Coronary artery (tissue), 2 donors: ENCODE data around the gene LRP5.

Source experiments
- DNase-seq: peaks from one replicate; pipeline ENCODE4 v3.0.0-alpha.2; 2017; ENCODE audit warnings: low spot score
- H3K27ac ChIP-seq, 2 donors: fragments of 200-600 bp; sonication (generic); one replicate each; pipeline ENCODE4 v1.5.1; 2016 to 2019
- H3K4me3 ChIP-seq: fragments of 200-600 bp; sonication (generic); 2 replicates; pipeline ENCODE4 v1.5.1; 2016; ENCODE audit warnings: mild to moderate bottlenecking, moderate library complexity
- TF ChIP-seq, protein P1 (sequence below): fragments of 200-600 bp; sonication (generic); IDR thresholded peaks from one replicate; pipeline ENCODE4 v1.5.1; 2019; ENCODE audit warnings: antibody characterized with exemption

LRP5 gene

DNA sequence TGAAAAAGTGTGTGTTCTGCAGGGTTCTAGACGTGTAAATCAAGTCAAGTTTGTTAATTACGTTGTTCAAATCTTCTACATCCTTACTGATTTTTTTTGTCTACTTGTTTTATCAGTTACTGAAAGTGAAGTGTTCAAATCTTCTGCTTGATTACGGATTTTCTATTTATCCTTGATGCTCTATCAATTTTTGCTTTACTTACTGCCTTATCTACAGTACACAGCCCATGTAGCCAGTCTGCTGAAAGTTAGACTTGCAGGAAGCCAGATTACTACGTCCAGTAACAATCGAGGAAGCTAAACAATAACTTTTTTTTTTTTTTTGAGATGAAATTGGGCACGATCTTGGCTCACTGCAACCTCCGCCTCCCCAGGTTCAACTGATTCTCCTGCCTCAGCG is 25.0 kb upstream of the LRP5 start:
- no peak overlapping the region for H3K4me3 ChIP-seq
- DNase-seq: no peak
- TF ChIP-seq, protein P1, sequence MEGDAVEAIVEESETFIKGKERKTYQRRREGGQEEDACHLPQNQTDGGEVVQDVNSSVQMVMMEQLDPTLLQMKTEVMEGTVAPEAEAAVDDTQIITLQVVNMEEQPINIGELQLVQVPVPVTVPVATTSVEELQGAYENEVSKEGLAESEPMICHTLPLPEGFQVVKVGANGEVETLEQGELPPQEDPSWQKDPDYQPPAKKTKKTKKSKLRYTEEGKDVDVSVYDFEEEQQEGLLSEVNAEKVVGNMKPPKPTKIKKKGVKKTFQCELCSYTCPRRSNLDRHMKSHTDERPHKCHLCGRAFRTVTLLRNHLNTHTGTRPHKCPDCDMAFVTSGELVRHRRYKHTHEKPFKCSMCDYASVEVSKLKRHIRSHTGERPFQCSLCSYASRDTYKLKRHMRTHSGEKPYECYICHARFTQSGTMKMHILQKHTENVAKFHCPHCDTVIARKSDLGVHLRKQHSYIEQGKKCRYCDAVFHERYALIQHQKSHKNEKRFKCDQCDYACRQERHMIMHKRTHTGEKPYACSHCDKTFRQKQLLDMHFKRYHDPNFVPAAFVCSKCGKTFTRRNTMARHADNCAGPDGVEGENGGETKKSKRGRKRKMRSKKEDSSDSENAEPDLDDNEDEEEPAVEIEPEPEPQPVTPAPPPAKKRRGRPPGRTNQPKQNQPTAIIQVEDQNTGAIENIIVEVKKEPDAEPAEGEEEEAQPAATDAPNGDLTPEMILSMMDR: no peak
- no peak overlapping the region for H3K27ac ChIP-seq

DNA sequence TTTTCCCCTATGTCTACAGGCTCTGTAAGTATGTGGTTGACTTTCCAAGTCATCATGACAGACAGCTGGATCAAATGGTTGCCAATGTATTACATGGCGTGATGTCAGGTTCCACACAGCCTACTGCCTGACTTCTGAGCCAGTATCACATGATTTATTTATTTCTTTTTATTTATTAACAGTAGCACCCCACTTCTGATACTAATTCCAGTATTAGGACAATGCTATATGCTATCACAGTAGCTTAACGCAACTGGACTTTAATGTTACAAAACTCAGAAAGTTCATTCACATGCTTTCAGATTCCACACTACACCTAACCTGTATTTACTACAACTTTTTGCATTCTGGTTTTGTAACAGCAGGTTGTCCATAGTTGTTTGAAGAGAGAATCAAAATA is 22.9 kb upstream of the LRP5 start:
- no peak for DNase-seq
- Histone ChIP-seq H3K27ac (no peak overlapping the region), H3K4me3 (no peak overlapping the region)
- TF ChIP-seq, protein P1: no peak

DNA sequence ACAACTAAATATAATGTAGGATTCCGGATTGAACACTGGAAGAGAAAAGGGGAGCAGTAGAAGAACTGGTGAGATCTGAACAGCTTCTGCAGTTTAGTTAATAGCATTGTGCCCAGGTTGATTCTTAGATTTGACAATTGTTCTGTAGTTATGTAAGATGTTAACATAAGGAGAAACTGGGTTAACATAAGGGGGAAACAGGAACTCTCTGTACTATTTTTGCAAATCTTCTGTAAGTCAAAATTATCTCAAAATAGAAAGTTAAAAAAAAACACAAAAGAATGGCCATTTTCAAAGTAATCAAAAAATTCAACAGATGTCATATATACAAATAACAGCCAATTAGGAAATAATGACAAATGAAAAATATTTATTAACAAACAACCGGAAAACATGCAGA is 18.7 kb upstream of the LRP5 start:
- Histone ChIP-seq H3K27ac (no peak overlapping the region), H3K4me3 (no peak overlapping the region)
- no peak for DNase-seq
- TF ChIP-seq, protein P1: no peak

DNA sequence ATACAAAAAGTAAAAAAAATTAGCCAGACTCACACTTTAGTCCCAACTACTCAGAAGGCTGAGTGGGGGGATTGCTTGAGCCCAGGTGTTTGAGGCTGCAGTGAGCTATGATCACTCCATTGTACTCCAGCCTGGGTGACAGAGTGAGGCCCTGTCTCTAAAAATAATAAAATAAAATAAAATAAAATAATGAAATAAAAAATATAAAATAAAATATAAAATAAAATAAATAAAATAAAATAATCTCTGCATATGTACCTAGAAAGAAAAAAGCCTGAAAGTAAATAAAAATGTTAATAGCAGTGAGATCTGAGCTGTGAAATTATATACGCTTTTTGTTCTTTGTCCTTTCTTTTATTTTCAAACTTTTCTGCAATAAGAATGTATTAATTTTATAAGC is 17.1 kb upstream of the LRP5 start:
- H3K4me3 ChIP-seq: no peak overlapping the region
- TF ChIP-seq, protein P1: no peak
- no peak for DNase-seq
- H3K27ac ChIP-seq: no peak overlapping the region

DNA sequence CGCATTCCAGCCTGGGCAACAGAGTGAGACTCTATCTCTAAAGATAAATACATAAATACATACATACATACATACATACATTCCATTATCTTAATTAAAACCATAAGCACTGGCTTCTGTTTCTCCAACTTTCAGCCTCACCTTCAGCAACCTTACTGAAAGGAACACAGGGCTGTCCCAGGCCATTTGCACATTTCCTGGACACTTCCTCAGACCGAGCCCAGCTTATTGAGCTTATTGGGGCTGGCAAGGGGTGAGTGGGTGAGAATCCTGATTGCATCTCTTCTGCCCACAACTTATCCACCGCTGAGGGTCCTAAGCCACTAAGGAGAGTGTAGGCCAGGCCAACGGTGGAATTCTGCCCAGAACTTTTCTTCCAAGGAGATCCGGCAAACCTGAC is 16.5 kb upstream of the LRP5 start:
- Histone ChIP-seq H3K4me3 (no peak overlapping the region), H3K27ac (no peak overlapping the region)
- no peak for DNase-seq
- TF ChIP-seq, protein P1: no peak

DNA sequence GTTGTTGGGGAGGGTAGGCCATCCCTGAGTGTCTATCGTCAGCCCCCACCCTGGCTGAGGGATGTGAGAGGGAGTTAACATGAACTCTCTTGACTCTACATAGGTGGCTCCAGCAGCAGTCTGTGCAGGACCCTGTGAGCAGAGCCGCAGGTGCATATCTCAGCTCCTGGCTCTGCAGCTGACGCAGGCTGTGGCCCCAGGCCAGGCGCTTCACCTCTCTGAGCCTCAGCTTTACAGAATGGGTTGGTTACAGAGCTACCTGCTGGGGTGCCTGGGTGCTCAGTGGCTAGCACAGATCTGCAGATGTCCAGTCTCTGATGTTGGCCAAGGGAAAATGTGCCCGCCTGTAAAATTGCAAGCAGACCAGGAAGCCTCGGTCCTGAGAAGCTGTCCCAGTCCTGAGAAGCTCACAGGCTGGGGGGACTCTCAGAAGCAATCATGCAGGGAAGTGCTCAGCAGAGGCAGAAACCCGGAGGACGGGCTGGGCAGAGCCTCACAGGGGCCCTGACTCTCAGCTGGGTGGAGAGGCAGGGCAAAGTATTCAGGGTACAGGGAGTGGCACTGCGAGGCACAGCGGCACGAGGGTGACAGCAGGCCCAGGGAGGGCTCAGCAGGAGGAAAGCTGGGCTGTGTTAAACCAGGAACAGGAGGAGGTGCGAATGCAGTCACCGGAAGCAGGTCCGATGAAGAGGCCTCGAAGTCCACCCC is 15.9 kb upstream of the LRP5 start:
- DNase-seq: no peak
- TF ChIP-seq, protein P1: no peak
- Histone ChIP-seq H3K27ac (no peak overlapping the region), H3K4me3 (no peak overlapping the region)

DNA sequence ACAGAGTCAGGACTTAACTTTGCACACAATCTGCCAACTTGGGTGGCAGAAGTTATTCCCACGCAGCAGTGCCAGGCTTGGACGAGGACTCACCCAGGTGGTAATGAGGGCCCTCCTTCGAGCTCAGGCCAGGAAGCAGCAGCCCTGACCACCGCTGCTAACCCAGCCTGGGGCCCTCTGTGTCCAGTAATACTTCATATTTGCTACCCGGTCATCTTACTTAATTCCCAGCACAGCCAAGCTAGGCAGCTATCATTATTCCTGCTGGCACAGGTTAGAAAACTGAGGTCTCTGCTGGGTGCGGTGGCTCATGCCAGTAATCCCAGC is 15.4 kb upstream of the LRP5 start:
- TF ChIP-seq, protein P1: no peak
- no peak for DNase-seq
- H3K27ac ChIP-seq: no peak overlapping the region

More for the DNA sequence above, 15.4 kb upstream of the LRP5 start:
- no peak overlapping the region for H3K4me3 ChIP-seq
